ENCODE measurements around the gene BCS1L. TPM values are rescaled to one million over a fixed set of nuclear protein-coding genes. Genes with fewer than 3 reads are reported as not detected.

The BCS1L gene
- total and polyA plus RNA-seq, 9 of the 15 experiments (the other 6 are each of a cell fraction or from before 2014, with no cell fraction given) = 37.6 to 103 (median 56.7) TPM

DNA sequence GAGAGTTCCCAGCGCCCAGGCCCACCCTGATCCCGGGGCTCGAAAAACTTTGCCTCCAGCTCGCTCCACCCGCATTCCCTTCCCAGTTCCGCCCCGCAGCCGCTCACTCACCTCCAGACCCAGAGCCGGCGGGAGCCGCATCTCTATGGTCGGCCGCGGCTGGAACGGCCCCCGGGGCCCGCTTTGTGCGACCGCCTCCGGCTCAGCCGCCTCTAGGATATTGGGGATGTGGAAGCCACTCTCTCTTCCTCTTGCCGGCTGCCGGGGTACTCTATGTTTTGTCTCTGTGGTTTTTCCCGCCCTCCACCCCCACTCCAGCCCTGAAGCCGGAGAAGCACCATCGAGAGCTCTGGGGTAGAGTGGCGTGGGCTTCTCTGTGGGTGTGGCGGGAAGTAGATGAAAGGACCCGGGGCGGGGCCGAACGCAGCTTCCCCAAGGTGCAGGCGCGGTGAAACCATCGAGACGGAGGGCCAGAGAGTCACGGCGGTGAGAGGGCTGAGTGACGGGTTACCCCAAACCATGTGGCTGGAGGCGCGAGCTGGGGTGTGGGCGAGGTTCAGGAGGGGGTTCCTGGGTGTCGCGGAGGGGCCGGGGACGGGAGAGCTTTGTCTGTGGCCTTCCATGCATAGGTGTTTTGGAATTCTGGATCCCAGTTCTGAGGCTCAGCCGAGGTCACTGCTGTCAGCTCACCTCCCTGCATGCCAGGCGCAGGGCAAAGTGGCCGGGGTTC lies at the start of gene BCS1L, which contains the start of gene ZNF142 (continued):
- no peak for TF ChIP-seq ZNF57 (CRISPR knock-in tag; IDR thresholded peaks at IDR 0.05)
- TF ChIP-seq, protein P1, sequence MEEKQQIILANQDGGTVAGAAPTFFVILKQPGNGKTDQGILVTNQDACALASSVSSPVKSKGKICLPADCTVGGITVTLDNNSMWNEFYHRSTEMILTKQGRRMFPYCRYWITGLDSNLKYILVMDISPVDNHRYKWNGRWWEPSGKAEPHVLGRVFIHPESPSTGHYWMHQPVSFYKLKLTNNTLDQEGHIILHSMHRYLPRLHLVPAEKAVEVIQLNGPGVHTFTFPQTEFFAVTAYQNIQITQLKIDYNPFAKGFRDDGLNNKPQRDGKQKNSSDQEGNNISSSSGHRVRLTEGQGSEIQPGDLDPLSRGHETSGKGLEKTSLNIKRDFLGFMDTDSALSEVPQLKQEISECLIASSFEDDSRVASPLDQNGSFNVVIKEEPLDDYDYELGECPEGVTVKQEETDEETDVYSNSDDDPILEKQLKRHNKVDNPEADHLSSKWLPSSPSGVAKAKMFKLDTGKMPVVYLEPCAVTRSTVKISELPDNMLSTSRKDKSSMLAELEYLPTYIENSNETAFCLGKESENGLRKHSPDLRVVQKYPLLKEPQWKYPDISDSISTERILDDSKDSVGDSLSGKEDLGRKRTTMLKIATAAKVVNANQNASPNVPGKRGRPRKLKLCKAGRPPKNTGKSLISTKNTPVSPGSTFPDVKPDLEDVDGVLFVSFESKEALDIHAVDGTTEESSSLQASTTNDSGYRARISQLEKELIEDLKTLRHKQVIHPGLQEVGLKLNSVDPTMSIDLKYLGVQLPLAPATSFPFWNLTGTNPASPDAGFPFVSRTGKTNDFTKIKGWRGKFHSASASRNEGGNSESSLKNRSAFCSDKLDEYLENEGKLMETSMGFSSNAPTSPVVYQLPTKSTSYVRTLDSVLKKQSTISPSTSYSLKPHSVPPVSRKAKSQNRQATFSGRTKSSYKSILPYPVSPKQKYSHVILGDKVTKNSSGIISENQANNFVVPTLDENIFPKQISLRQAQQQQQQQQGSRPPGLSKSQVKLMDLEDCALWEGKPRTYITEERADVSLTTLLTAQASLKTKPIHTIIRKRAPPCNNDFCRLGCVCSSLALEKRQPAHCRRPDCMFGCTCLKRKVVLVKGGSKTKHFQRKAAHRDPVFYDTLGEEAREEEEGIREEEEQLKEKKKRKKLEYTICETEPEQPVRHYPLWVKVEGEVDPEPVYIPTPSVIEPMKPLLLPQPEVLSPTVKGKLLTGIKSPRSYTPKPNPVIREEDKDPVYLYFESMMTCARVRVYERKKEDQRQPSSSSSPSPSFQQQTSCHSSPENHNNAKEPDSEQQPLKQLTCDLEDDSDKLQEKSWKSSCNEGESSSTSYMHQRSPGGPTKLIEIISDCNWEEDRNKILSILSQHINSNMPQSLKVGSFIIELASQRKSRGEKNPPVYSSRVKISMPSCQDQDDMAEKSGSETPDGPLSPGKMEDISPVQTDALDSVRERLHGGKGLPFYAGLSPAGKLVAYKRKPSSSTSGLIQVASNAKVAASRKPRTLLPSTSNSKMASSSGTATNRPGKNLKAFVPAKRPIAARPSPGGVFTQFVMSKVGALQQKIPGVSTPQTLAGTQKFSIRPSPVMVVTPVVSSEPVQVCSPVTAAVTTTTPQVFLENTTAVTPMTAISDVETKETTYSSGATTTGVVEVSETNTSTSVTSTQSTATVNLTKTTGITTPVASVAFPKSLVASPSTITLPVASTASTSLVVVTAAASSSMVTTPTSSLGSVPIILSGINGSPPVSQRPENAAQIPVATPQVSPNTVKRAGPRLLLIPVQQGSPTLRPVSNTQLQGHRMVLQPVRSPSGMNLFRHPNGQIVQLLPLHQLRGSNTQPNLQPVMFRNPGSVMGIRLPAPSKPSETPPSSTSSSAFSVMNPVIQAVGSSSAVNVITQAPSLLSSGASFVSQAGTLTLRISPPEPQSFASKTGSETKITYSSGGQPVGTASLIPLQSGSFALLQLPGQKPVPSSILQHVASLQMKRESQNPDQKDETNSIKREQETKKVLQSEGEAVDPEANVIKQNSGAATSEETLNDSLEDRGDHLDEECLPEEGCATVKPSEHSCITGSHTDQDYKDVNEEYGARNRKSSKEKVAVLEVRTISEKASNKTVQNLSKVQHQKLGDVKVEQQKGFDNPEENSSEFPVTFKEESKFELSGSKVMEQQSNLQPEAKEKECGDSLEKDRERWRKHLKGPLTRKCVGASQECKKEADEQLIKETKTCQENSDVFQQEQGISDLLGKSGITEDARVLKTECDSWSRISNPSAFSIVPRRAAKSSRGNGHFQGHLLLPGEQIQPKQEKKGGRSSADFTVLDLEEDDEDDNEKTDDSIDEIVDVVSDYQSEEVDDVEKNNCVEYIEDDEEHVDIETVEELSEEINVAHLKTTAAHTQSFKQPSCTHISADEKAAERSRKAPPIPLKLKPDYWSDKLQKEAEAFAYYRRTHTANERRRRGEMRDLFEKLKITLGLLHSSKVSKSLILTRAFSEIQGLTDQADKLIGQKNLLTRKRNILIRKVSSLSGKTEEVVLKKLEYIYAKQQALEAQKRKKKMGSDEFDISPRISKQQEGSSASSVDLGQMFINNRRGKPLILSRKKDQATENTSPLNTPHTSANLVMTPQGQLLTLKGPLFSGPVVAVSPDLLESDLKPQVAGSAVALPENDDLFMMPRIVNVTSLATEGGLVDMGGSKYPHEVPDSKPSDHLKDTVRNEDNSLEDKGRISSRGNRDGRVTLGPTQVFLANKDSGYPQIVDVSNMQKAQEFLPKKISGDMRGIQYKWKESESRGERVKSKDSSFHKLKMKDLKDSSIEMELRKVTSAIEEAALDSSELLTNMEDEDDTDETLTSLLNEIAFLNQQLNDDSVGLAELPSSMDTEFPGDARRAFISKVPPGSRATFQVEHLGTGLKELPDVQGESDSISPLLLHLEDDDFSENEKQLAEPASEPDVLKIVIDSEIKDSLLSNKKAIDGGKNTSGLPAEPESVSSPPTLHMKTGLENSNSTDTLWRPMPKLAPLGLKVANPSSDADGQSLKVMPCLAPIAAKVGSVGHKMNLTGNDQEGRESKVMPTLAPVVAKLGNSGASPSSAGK (IDR thresholded peaks at IDR 0.05) = peak; percentile 19; the same call in 1 of the 2 replicates
- TF ChIP-seq NRF1 (conservative IDR thresholded peaks at IDR 0.05 in 1 of 2, IDR thresholded peaks at IDR 0.05 in 1 of 2) = peak; percentile 60 to 67
- TF ChIP-seq, protein P2, sequence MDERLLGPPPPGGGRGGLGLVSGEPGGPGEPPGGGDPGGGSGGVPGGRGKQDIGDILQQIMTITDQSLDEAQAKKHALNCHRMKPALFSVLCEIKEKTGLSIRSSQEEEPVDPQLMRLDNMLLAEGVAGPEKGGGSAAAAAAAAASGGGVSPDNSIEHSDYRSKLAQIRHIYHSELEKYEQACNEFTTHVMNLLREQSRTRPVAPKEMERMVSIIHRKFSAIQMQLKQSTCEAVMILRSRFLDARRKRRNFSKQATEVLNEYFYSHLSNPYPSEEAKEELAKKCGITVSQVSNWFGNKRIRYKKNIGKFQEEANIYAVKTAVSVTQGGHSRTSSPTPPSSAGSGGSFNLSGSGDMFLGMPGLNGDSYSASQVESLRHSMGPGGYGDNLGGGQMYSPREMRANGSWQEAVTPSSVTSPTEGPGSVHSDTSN (CRISPR knock-in tag; IDR thresholded peaks at IDR 0.05; ENCODE audit: low read depth) = peak; percentile 47; the same call in 1 of the 2 replicates
- TF ChIP-seq, protein P2 (tag; conservative IDR thresholded peaks at IDR 0.05; ENCODE audit: low read depth) = peak; percentile 79
- no peak for TF ChIP-seq PRMT5 (CRISPR knock-in tag; IDR thresholded peaks at IDR 0.05)
- peak; percentile 93 for TF ChIP-seq EP400 (IDR thresholded peaks at IDR 0.05)
- TF ChIP-seq IFI16 (CRISPR knock-in tag; IDR thresholded peaks at IDR 0.05) = no peak
- TF ChIP-seq, protein P3, sequence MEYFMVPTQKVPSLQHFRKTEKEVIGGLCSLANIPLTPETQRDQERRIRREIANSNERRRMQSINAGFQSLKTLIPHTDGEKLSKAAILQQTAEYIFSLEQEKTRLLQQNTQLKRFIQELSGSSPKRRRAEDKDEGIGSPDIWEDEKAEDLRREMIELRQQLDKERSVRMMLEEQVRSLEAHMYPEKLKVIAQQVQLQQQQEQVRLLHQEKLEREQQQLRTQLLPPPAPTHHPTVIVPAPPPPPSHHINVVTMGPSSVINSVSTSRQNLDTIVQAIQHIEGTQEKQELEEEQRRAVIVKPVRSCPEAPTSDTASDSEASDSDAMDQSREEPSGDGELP (CRISPR knock-in tag; IDR thresholded peaks at IDR 0.05; ENCODE audit: borderline replicate concordance) = peak; percentile 78; the same call in 1 of the 2 replicates
- no peak for TF ChIP-seq BRD4 (IDR thresholded peaks at IDR 0.05)
- peak; percentile 86 for TF ChIP-seq TCF7 (IDR thresholded peaks at IDR 0.05; ENCODE audit: borderline replicate concordance)
- no peak for TF ChIP-seq ZSCAN29 (IDR thresholded peaks at IDR 0.05)

Measured in K562 (cell line).